Measurements from ENCODE around the gene RAD23A. TPM values are rescaled to one million over a fixed set of nuclear protein-coding genes. Genes with fewer than 3 reads are reported as not detected.

The RAD23A gene
- total RNA-seq, 2 experiments from 2014 or later, result 90.0 to 92.7 TPM

DNA sequence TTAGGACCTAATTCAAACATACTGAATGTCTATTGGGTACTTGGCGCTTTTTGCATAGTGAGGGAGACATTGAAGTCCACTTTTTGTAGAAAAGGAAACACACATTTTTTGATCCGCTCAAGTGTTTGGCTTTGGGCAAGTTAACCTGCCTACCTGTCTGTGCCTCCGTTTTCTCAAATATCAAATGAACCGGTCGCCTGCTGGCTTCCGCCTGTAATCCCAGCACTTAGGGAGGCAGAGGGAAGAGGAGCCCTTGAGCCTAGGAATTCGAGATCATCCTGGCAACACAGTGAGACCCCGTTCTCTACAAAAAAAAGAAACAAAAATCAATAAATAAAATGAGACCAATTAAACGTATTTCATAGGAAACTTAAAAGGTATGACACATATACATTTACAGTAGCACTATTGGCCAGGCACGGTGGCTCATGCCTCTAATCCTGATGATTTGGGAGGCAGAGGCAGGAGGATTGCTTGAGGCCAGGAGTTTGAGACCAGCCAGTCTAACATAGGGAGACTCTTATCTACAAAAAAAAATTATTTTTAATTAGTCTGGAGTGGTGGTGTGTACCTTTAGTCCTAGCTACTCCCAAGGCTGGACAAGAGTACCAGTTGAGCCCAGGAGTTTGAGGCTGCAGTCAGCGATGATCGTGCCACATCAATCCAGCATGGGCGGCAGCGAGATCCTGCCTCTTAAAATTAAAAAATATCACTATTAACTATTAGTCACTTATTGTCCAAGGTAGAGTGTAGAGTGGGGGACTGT lies 1.3 kb downstream of the RAD23A start:
- ChIA-PET CTCF (interaction anchor here (1.7 to 2.4 kb wide), 2 partner anchors 19 kb away, joined by 4 to 7 read pairs; no protein-coding TSS in a partner anchor), POLR2A (interaction anchor here (1.6 to 1.8 kb wide), 2 partner anchors 9 kb away, joined by 6 to 7 read pairs; partner anchors contain the start of genes CALR and GADD45GIP1)
- no peak for DNase-seq
- H3K36me3 ChIP-seq (ENCODE audit: insufficient read depth, low read length), result peaks cover 70% of the 10 kb centered on the region
- H3K4me1 Mint-ChIP-seq (ENCODE audit: low read depth), result peaks cover 35% of the 10 kb centered on the region
- H3K27me3 ChIP-seq (ENCODE audit: control insufficient read depth in 1 of 2, insufficient read depth in 2 of 2, low read length in 2 of 2), result peaks cover 0 to 3% of the 10 kb centered on the region in 2 experiments
- H3K4me3 ChIP-seq (ENCODE audit: low read length), result peak overlapping the region; percentile 62
- no peaks in the 10 kb centered on the region for H3K9me3 Mint-ChIP-seq
- H3K27me3 Mint-ChIP-seq, result peaks cover 4% of the 10 kb centered on the region
- TF ChIP-seq, protein P1, sequence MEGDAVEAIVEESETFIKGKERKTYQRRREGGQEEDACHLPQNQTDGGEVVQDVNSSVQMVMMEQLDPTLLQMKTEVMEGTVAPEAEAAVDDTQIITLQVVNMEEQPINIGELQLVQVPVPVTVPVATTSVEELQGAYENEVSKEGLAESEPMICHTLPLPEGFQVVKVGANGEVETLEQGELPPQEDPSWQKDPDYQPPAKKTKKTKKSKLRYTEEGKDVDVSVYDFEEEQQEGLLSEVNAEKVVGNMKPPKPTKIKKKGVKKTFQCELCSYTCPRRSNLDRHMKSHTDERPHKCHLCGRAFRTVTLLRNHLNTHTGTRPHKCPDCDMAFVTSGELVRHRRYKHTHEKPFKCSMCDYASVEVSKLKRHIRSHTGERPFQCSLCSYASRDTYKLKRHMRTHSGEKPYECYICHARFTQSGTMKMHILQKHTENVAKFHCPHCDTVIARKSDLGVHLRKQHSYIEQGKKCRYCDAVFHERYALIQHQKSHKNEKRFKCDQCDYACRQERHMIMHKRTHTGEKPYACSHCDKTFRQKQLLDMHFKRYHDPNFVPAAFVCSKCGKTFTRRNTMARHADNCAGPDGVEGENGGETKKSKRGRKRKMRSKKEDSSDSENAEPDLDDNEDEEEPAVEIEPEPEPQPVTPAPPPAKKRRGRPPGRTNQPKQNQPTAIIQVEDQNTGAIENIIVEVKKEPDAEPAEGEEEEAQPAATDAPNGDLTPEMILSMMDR (IDR thresholded peaks at IDR 0.05), result no peak
- H3K4me3 Mint-ChIP-seq, result peak overlapping the region; percentile 91
- peaks cover 93% of the 10 kb centered on the region for H3K36me3 Mint-ChIP-seq (ENCODE audit: low read depth)
- no peak for ATAC-seq (ENCODE audit: poor library complexity)
- peak overlapping the region in 1 of 2 donors; percentile 73 for H3K27ac ChIP-seq (ENCODE audit: low read depth in 1 of 2, low read length in 2 of 2)
- peak overlapping the region; percentile 97 for H3K27ac Mint-ChIP-seq
- H3K9me3 ChIP-seq (ENCODE audit: control insufficient read depth in 1 of 2, insufficient read depth in 1 of 2, low read length in 2 of 2), result peaks cover 0 to 6% of the 10 kb centered on the region in 2 experiments
- intact Hi-C loops (cut with DNase I, micrococcal nuclease), result no loop called here
- H3K4me1 ChIP-seq (ENCODE audit: insufficient read depth, low read length), result peaks cover 44% of the 10 kb centered on the region

DNA sequence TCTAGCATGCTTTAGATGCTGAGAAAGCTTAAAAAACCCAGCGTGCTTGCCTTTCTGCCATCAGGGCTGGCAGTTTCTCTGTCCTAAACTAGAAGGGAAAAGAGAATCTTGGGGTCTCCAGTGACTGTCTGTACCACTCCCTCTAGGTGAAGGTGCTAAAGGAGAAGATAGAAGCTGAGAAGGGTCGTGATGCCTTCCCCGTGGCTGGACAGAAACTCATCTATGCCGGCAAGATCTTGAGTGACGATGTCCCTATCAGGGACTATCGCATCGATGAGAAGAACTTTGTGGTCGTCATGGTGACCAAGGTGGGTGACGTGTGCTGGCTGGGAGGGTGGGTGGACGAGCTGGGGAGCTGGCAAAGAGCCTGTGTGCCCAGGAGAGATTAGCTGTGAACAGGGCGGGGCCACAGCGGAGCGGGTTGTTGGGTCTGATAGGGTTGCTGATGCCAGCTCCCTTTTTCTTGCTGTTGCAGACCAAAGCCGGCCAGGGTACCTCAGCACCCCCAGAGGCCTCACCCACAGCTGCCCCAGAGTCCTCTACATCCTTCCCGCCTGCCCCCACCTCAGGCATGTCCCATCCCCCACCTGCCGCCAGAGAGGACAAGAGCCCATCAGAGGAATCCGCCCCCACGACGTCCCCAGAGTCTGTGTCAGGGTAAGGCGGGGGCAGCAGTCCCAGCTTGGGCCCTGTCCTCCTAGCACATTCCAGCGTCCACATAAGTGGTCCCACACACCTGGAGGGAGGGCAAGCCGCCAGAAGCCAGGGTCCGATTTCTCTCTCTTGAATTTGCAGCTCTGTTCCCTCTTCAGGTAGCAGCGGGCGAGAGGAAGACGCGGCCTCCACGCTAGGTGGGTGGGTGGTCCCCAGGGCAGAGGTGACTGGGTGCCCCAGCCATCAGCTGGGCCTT lies 2.3 kb downstream of the RAD23A start:
- no peak for DNase-seq
- Mint-ChIP-seq H3K4me1 (ENCODE audit: low read depth) (peaks cover 35% of the 10 kb centered on the region), H3K36me3 (ENCODE audit: low read depth) (peaks cover 92% of the 10 kb centered on the region), H3K27ac (peak overlapping the region; percentile 47), H3K9me3 (no peaks in the 10 kb centered on the region), H3K4me3 (peak overlapping the region; percentile 91), H3K27me3 (peaks cover 4% of the 10 kb centered on the region)
- H3K9me3 ChIP-seq (ENCODE audit: control insufficient read depth in 1 of 2, insufficient read depth in 1 of 2, low read length in 2 of 2), result peaks cover 0 to 6% of the 10 kb centered on the region in 2 experiments
- no peak for ATAC-seq (ENCODE audit: poor library complexity)
- H3K4me3 ChIP-seq (ENCODE audit: low read length), result no peak overlapping the region
- H3K36me3 ChIP-seq (ENCODE audit: insufficient read depth, low read length), result peaks cover 69% of the 10 kb centered on the region
- H3K27me3 ChIP-seq (ENCODE audit: control insufficient read depth in 1 of 2, insufficient read depth in 2 of 2, low read length in 2 of 2), result peaks cover 0 to 3% of the 10 kb centered on the region in 2 experiments
- POLR2A ChIA-PET, result interaction anchor here (0.7 to 1.6 kb wide), 4 partner anchors 10 to 57 kb away, joined by 3 to 7 read pairs (median 4); partner anchors contain the start of genes CALR, FARSA and GCDH
- peaks cover 42% of the 10 kb centered on the region for H3K4me1 ChIP-seq (ENCODE audit: insufficient read depth, low read length)
- H3K27ac ChIP-seq (ENCODE audit: low read depth in 1 of 2, low read length in 2 of 2), result peak overlapping the region in 1 of 2 donors; percentile 4
- CTCF ChIA-PET, result interaction anchor here (0.6 to 2.4 kb wide), 2 partner anchors 17 to 312 kb away, joined by 4 to 7 read pairs; no protein-coding TSS in a partner anchor
- intact Hi-C loops (cut with DNase I, micrococcal nuclease), result no loop called here
- TF ChIP-seq, protein P1 (IDR thresholded peaks at IDR 0.05), result no peak

All from CD4-positive, alpha-beta T cell (primary cell).